GM23248 (cell line): ENCODE measurements around the gene B3GNT2. TPM values are rescaled to one million over a fixed set of nuclear protein-coding genes. Genes with fewer than 3 reads are reported as not detected.
A peak's percentile ranks its signal among the peaks of the same experiment; 100 is the strongest.
"Not testable (repeated sequence)": the region's sequence is repeated elsewhere in the genome, so short reads cannot be mapped to it uniquely, and the experiment has no call there.

ENCODE experiments used
- DNase-seq: peaks from one replicate; pipeline ENCODE4 v3.0.0-alpha.2; 2015
- H2AFZ ChIP-seq: fragments of 200-600 bp; sonication (generic); 2 replicates; pipeline ENCODE4 v1.6.1; 2016; ENCODE audit warnings: antibody characterized with exemption
- H3F3A ChIP-seq: fragments of 200-600 bp; sonication (generic); 2 replicates; pipeline ENCODE4 v1.6.1; 2016; ENCODE audit warnings: mild to moderate bottlenecking, antibody characterized with exemption, mixed run types; ENCODE audit not compliant: insufficient read depth
- H3K27ac ChIP-seq: fragments of 200-600 bp; sonication (generic); 2 replicates; pipeline ENCODE4 v1.5.1; 2016; ENCODE audit warnings: mild to moderate bottlenecking
- H3K27me3 ChIP-seq: fragments of 200-600 bp; sonication (generic); replicated peaks from 2 replicates; pipeline ENCODE4 v1.6.1; 2016; ENCODE audit warnings: mild to moderate bottlenecking; ENCODE audit not compliant: insufficient read depth
- H3K36me3 ChIP-seq: fragments of 200-600 bp; sonication (generic); 2 replicates; pipeline ENCODE4 v1.6.1; 2016; ENCODE audit warnings: low read depth, mild to moderate bottlenecking
- H3K4me1 ChIP-seq: fragments of 200-600 bp; sonication (generic); 2 replicates; pipeline ENCODE4 v1.6.1; 2016; ENCODE audit warnings: mild to moderate bottlenecking; ENCODE audit not compliant: insufficient read depth
- H3K4me2 ChIP-seq: fragments of 200-600 bp; sonication (generic); one replicate; pipeline ENCODE4 v1.6.1; 2016; ENCODE audit warnings: mild to moderate bottlenecking; ENCODE audit not compliant: unreplicated experiment
- H3K4me3 ChIP-seq: fragments of 200-600 bp; sonication (generic); 2 replicates; pipeline ENCODE4 v1.5.1; 2016; ENCODE audit warnings: mild to moderate bottlenecking
- H3K79me2 ChIP-seq: fragments of 200-600 bp; sonication (generic); 2 replicates; pipeline ENCODE4 v1.6.1; 2016; ENCODE audit warnings: mild to moderate bottlenecking; ENCODE audit not compliant: insufficient read depth
- H3K9ac ChIP-seq: fragments of 200-600 bp; sonication (generic); 2 replicates; pipeline ENCODE4 v1.6.1; 2016; ENCODE audit warnings: mild to moderate bottlenecking
- H3K9me2 ChIP-seq: fragments of 200-600 bp; sonication (generic); 2 replicates; pipeline ENCODE4 v1.6.1; 2016; ENCODE audit warnings: mixed run types, mild to moderate bottlenecking, moderate library complexity; ENCODE audit not compliant: insufficient read depth
- H3K9me3 ChIP-seq: fragments of 200-600 bp; sonication (generic); one replicate; pipeline ENCODE4 v1.6.1; 2017; ENCODE audit warnings: low read depth
- H4K20me1 ChIP-seq: fragments of 200-600 bp; sonication (generic); 2 replicates; pipeline ENCODE4 v1.6.0; 2016; ENCODE audit not compliant: insufficient read depth
- EZH2 ChIP-seq: fragments of 200-600 bp; sonication (generic); IDR thresholded peaks from 2 replicates; pipeline ENCODE4 v1.6.1; 2018; ENCODE audit warnings: antibody characterized with exemption, mild to moderate bottlenecking; ENCODE audit not compliant: insufficient read depth, poor library complexity, severe bottlenecking
- EZH2phosphoT487 ChIP-seq: fragments of 200-600 bp; sonication (generic); IDR thresholded peaks from 2 replicates; pipeline ENCODE4 v1.6.1; 2018; ENCODE audit warnings: antibody characterized with exemption, moderate library complexity, mild to moderate bottlenecking, low read depth; ENCODE audit not compliant: insufficient read depth
- WGBS, 2 experiments: methylation state at CpG; one replicate each; pipeline ENCODE4 v1.1.6; 2015 to 2017; ENCODE audit warnings: low lambda C conversion rate in 2 of 2, low coverage in 1 of 2; ENCODE audit errors: missing lambda C conversion rate in 2 of 2; 5-methylcytosine and 5-hydroxymethylcytosine counted together
- in situ Hi-C: fragments of 300-500 bp; cut with MboI; formaldehyde crosslinking; loops from 2 replicates; pipeline ENCODE4 v1.15.0; 2020
- polyA plus RNA-seq: library from polyadenylated mRNA; unstranded; fragments of >200 nt; fragmentation: Nextera tagmentation; extraction: Ambion mirVana; gene quantifications from 2 replicates; pipeline ENCODE4 v1.2.1, GENCODE V29; 2016
- total RNA-seq: library from RNA; depleted of rRNA; stranded (reverse); fragments of >200 nt; shearing (Covaris generic); gene quantifications from 2 replicates; pipeline ENCODE4 v1.2.3, GENCODE V29; 2014

B3GNT2 gene
- total and polyA plus RNA-seq, 2 experiments from 2014 or later: 11.0 to 14.2 TPM

DNA sequence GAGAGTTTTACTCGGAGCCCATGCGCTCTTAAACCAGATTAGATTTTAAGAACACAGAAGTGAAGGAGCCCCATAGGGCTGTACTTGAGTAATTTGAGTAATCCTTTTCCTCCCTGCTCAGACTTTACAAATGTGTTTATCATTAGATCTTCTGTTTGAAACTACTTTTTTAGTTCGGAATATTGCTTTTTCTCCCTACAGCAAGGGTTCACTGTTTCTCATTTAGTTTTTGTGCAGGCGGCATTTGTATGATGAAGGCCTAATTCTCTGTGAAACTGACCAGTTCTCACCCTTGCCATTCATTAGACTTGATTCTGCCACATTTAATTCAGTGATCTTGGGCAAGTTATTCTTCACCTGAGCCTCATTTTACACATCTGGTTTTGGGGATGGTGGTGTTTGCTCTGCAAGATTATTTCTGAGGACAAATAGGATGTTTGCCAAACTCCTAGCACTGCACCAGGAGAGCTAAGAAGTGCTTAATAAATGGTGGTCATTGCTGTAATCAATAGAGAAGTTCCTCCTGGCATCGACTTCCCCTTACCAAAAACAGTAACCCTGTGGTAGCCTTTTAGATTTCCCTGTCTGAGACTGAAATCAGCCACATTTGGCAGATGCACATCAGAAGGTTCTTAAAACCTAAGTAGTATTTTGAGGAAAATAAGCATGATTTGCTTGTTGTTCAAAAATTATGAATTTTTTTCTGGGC is 2.2 kb downstream of the B3GNT2 start:
- H3K27me3 ChIP-seq: no peaks in the 10 kb centered on the region
- H4K20me1 ChIP-seq: no peaks in the 10 kb centered on the region
- H3K9me3 ChIP-seq: no peaks in the 10 kb centered on the region
- no peak for DNase-seq
- peak overlapping the region; percentile 87 for H3K4me2 ChIP-seq
- H3K36me3 ChIP-seq: no peaks in the 10 kb centered on the region
- 24 to 25% methylated on average over 5 of the region's 5 CpGs for WGBS, 2 experiments
- in situ Hi-C loops: no loop called here
- peak overlapping the region; percentile 74 for H2AFZ ChIP-seq
- peaks cover 69% of the 10 kb centered on the region for H3K79me2 ChIP-seq
- H3K9me2 ChIP-seq: no peaks in the 10 kb centered on the region
- H3K27ac ChIP-seq: 0 out of 2 replicates have a peak overlapping the region, but pooled peaks have one; percentile 2
- H3K4me3 ChIP-seq: peak overlapping the region; percentile 88
- H3K4me1 ChIP-seq: peaks cover 18% of the 10 kb centered on the region; the same call in 1 of the 2 replicates
- no peak for TF ChIP-seq EZH2
- TF ChIP-seq EZH2phosphoT487: no peak
- H3F3A ChIP-seq: peaks cover 17% of the 10 kb centered on the region; the same call in 1 of the 2 replicates
- H3K9ac ChIP-seq: peak overlapping the region; percentile 84

DNA sequence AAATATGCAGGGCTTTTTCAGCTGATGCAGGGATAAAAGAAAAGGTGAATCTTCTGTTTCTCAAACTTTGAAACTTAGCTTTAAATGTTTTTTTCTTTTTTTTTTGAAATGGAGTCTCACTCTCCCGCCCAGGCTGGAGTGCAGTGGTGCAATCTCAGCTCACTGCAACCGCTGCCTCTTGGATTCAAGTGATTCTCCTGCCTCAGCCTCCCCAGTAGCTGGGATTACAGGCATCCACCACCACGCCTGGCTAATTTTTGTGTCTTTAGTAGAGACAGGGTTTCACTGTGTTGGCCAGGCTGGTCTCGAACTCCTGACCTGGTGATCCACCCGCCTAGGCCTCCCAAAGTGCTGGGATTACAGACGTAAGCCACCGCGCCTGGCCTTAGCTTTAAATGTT is 2.9 kb downstream of the B3GNT2 start:
- H3K4me3 ChIP-seq, H3K9ac ChIP-seq, H3K36me3 ChIP-seq, in situ Hi-C loops, H2AFZ ChIP-seq, H3K9me2 ChIP-seq, H3K27me3 ChIP-seq, H3K27ac ChIP-seq, H3K4me2 ChIP-seq, H4K20me1 ChIP-seq, H3K9me3 ChIP-seq, DNase-seq: not testable (repeated sequence)
- 98 to 100% methylated on average over 8 of the region's 8 CpGs for WGBS, 2 experiments
- Histone ChIP-seq H3F3A (peaks cover 17% of the 10 kb centered on the region; the same call in 1 of the 2 replicates), H3K79me2 (peaks cover 77% of the 10 kb centered on the region), H3K4me1 (peaks cover 18% of the 10 kb centered on the region; the same call in 1 of the 2 replicates)

DNA sequence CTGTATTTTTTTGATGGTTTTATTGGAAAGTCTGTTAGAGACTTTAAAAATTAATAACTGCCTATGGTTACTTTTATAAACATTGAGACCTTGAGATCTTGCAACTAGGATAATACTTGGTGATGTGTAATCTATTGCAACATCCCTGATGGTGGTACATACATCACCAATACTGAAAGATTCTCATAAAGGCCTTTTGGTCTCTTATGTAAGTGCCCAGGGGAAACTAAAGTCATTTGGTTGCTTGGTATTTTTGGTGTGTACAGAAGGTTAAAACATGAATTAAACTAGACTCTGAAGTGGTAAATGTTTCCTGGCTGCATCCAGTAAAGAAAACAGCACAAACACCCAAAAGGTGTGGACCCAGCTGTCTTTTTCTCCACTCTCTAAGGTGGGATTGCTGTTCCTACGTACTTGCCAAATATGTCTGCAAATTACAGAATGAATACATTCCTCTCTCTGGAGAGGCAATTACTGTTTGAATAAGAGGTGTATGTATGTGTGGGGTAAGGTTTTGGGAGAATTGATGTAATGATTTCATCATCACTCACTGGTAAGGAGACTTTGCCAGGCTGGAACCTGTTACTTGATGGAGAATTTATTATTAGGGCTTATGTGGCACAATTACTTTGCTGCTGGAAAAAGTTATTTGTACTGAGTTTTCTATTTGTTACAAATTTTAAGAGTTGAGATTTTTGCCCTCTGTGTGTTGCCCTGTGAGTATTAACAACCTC is 3.6 kb downstream of the B3GNT2 start:
- no peaks in the 10 kb centered on the region for H4K20me1 ChIP-seq
- H3K4me2 ChIP-seq: no peak overlapping the region
- no peaks in the 10 kb centered on the region for H3K9me3 ChIP-seq
- H3K4me1 ChIP-seq: peaks cover 18% of the 10 kb centered on the region; the same call in 1 of the 2 replicates
- 100% methylated on average over 1 of the region's 1 CpG for WGBS, 2 experiments
- H3F3A ChIP-seq: peaks cover 17% of the 10 kb centered on the region; the same call in 1 of the 2 replicates
- no peak overlapping the region for H3K4me3 ChIP-seq
- H3K79me2 ChIP-seq: peaks cover 84% of the 10 kb centered on the region
- no peaks in the 10 kb centered on the region for H3K9me2 ChIP-seq
- in situ Hi-C loops: no loop called here
- DNase-seq: peak; percentile 50
- no peak overlapping the region for H3K9ac ChIP-seq
- TF ChIP-seq EZH2 (no peak), EZH2phosphoT487 (no peak)
- no peaks in the 10 kb centered on the region for H3K27me3 ChIP-seq
- no peak overlapping the region for H2AFZ ChIP-seq
- H3K27ac ChIP-seq: no peak overlapping the region
- H3K36me3 ChIP-seq: no peaks in the 10 kb centered on the region

DNA sequence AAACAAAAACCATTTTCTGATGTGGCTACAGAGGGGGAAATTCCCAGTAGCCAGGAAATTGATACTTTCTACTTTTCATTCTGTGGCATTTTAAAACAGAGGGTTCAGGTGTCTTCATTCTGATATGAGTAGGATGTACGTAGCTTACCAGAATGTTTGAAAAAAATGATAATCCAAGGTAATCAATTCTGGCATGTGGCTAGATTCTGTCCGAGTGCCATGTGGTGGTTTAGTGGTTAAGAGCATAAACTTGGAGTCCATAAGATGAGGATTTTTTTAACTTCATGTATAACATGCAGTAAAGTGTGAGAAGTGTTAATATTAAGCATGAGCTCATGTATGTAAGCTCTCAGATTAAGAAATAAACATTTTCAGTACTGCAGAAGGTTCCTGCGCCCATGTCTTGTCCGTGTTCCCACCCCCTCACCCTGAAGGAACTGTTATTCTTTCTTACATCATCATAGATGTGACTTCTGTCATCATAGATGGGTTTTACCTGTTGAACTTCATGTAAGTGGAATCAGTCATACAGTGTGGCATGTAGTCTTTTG is 4.5 kb downstream of the B3GNT2 start:
- Histone ChIP-seq H3K9me2 (no peaks in the 10 kb centered on the region), H3K4me2 (no peak overlapping the region), H2AFZ (no peak overlapping the region), H3K9ac (no peak overlapping the region), H3K79me2 (peaks cover 92% of the 10 kb centered on the region), H3K9me3 (no peaks in the 10 kb centered on the region), H3F3A (peaks cover 17% of the 10 kb centered on the region; the same call in 1 of the 2 replicates), H3K36me3 (no peaks in the 10 kb centered on the region), H3K4me1 (peaks cover 18% of the 10 kb centered on the region; the same call in 1 of the 2 replicates), H3K27ac (no peak overlapping the region), H4K20me1 (no peaks in the 10 kb centered on the region), H3K27me3 (no peaks in the 10 kb centered on the region), H3K4me3 (no peak overlapping the region)
- no peak for DNase-seq
- in situ Hi-C loops: no loop called here
- 95 to 99% methylated on average over 4 of the region's 4 CpGs for WGBS, 2 experiments
- TF ChIP-seq EZH2phosphoT487 (no peak), EZH2 (no peak)
